H9 (cell line): ENCODE measurements around the gene ARHGEF25. TPM values are rescaled to one million over a fixed set of nuclear protein-coding genes. Genes with fewer than 3 reads are reported as not detected.

Experiments used
- DNase-seq: peaks from one replicate; pipeline ENCODE4 v3.0.0-alpha.2; 2017
- H2AFZ ChIP-seq: one replicate; pipeline ENCODE4 v1.6.1; 2013; ENCODE audit warnings: mild to moderate bottlenecking, low read length, control low read depth, moderate library complexity
- H2AK5ac ChIP-seq: 2 replicates; pipeline ENCODE4 v1.6.1; 2013; ENCODE audit warnings: low read length, control low read depth, mixed read lengths; ENCODE audit not compliant: insufficient read length
- H2BK120ac ChIP-seq: one replicate; pipeline ENCODE4 v1.6.1; 2013; ENCODE audit warnings: low read depth, mild to moderate bottlenecking, low read length, control low read depth, inconsistent platforms; ENCODE audit not compliant: poor library complexity, severe bottlenecking
- H2BK12ac ChIP-seq: 2 replicates; pipeline ENCODE4 v1.6.1; 2013; ENCODE audit warnings: low read length, control low read depth, mixed read lengths, low read depth; ENCODE audit not compliant: insufficient read length
- H2BK15ac ChIP-seq: 2 replicates; pipeline ENCODE4 v1.6.1; 2013; ENCODE audit warnings: low read depth, low read length, control low read depth
- H2BK20ac ChIP-seq: one replicate; pipeline ENCODE4 v1.6.1; 2013; ENCODE audit warnings: low read depth, mild to moderate bottlenecking, low read length, control low read depth, inconsistent platforms; ENCODE audit not compliant: poor library complexity, severe bottlenecking
- H2BK5ac ChIP-seq: 2 replicates; pipeline ENCODE4 v1.6.1; 2013; ENCODE audit warnings: low read length, control low read depth, mixed read lengths; ENCODE audit not compliant: insufficient read length
- H3K14ac ChIP-seq: 2 replicates; pipeline ENCODE4 v1.6.1; 2013; ENCODE audit warnings: low read length, control low read depth; ENCODE audit not compliant: insufficient read depth
- H3K18ac ChIP-seq: 2 replicates; pipeline ENCODE4 v1.6.1; 2013; ENCODE audit warnings: low read depth, mild to moderate bottlenecking, mixed read lengths, low read length, control low read depth; ENCODE audit not compliant: insufficient read length
- H3K23ac ChIP-seq: 2 replicates; pipeline ENCODE4 v1.6.1; 2013; ENCODE audit warnings: low read length, control low read depth, mixed read lengths, low read depth; ENCODE audit not compliant: insufficient read length
- H3K23me2 ChIP-seq: 2 replicates; pipeline ENCODE4 v1.6.1; 2013; ENCODE audit warnings: low read depth, mild to moderate bottlenecking, mixed read lengths, low read length, control low read depth; ENCODE audit not compliant: insufficient read length, poor library complexity, severe bottlenecking
- H3K27ac ChIP-seq: 2 replicates; pipeline ENCODE4 v1.5.1; 2013; ENCODE audit warnings: low read length, control low read depth, mixed read lengths, low read depth; ENCODE audit not compliant: insufficient read length
- H3K27me3 ChIP-seq: 2 replicates; pipeline ENCODE4 v1.6.1; 2013; ENCODE audit warnings: low read length, control low read depth, inconsistent platforms; ENCODE audit not compliant: insufficient read depth
- H3K4ac ChIP-seq: 2 replicates; pipeline ENCODE4 v1.6.1; 2013; ENCODE audit warnings: low read depth, mild to moderate bottlenecking, control low read depth, inconsistent platforms, low read length, moderate library complexity
- H3K4me1 ChIP-seq: 2 replicates; pipeline ENCODE4 v1.6.1; 2013; ENCODE audit warnings: low read length, control low read depth, inconsistent platforms; ENCODE audit not compliant: insufficient read depth
- H3K4me2 ChIP-seq: 2 replicates; pipeline ENCODE4 v1.6.1; 2013; ENCODE audit warnings: low read length, control low read depth, mixed read lengths; ENCODE audit not compliant: insufficient read length, insufficient read depth
- H3K56ac ChIP-seq: 2 replicates; pipeline ENCODE4 v1.6.1; 2013; ENCODE audit warnings: low read depth, mild to moderate bottlenecking, mixed read lengths, low read length, control low read depth; ENCODE audit not compliant: insufficient read length
- H3K79me1 ChIP-seq: 2 replicates; pipeline ENCODE4 v1.6.1; 2013; ENCODE audit warnings: low read depth, mild to moderate bottlenecking, moderate library complexity, low read length, control low read depth, inconsistent platforms; ENCODE audit not compliant: insufficient read depth, poor library complexity, severe bottlenecking
- H3K79me2 ChIP-seq: 2 replicates; pipeline ENCODE4 v1.6.1; 2013; ENCODE audit warnings: low read length, control low read depth, inconsistent platforms; ENCODE audit not compliant: insufficient read depth
- H3K9ac ChIP-seq: 2 replicates; pipeline ENCODE4 v1.6.1; 2013; ENCODE audit warnings: low read length, control low read depth, mixed read lengths; ENCODE audit not compliant: insufficient read length; ENCODE audit errors: extremely low read depth
- H3K9me3 ChIP-seq: one replicate; pipeline ENCODE4 v1.6.1; 2013; ENCODE audit warnings: low read depth, low read length, inconsistent platforms; ENCODE audit not compliant: control insufficient read depth
- H3T11ph ChIP-seq: one replicate; pipeline ENCODE4 v1.6.1; 2013; ENCODE audit warnings: mild to moderate bottlenecking, low read length, control low read depth, inconsistent platforms
- H4K20me1 ChIP-seq: one replicate; pipeline ENCODE4 v1.6.1; 2013; ENCODE audit not compliant: control insufficient read depth, insufficient read length, insufficient read depth
- H4K5ac ChIP-seq: 2 replicates; pipeline ENCODE4 v1.6.1; 2013; ENCODE audit warnings: low read depth, mild to moderate bottlenecking, mixed read lengths, low read length, control low read depth; ENCODE audit not compliant: insufficient read length
- H4K8ac ChIP-seq: replicated peaks from 2 replicates; pipeline ENCODE4 v1.6.1; 2013; ENCODE audit warnings: low read length, control low read depth, mixed read lengths, low read depth; ENCODE audit not compliant: insufficient read length
- H4K91ac ChIP-seq: 2 replicates; pipeline ENCODE4 v1.6.1; 2013; ENCODE audit warnings: low read depth, mild to moderate bottlenecking, moderate library complexity, mixed read lengths, low read length, control low read depth; ENCODE audit not compliant: insufficient read length
- H3K27ac Mint-ChIP-seq, 3 experiments: 2 replicates in 2 of 3; 3 replicates in 1 of 3; pipeline ENCODE4 v1.8.0; 2020 to 2021; ENCODE audit warnings: mixed read lengths in 3 of 3, mild to moderate bottlenecking in 1 of 3, moderate library complexity in 1 of 3
- H3K27me3 Mint-ChIP-seq: 2 replicates; pipeline ENCODE4 v1.8.0; 2021; ENCODE audit warnings: low read depth, mild to moderate bottlenecking, moderate library complexity, mixed read lengths
- H3K36me3 Mint-ChIP-seq, 3 experiments: 2 replicates in 2 of 3; 3 replicates in 1 of 3; pipeline ENCODE4 v1.8.0; 2020 to 2021; ENCODE audit warnings: low read depth in 3 of 3, mixed read lengths in 3 of 3; ENCODE audit not compliant: insufficient read depth in 1 of 3
- H3K4me1 Mint-ChIP-seq, 2 experiments: 2 replicates each; pipeline ENCODE4 v1.8.0; 2020; ENCODE audit warnings: mixed read lengths in 2 of 2
- H3K4me3 Mint-ChIP-seq, 2 experiments: 2 replicates in 1 of 2; 3 replicates in 1 of 2; pipeline ENCODE4 v1.8.0; 2020 to 2021; ENCODE audit warnings: mild to moderate bottlenecking in 2 of 2, mixed read lengths in 2 of 2, moderate library complexity in 1 of 2
- H3K9me3 Mint-ChIP-seq, 2 experiments: 2 replicates in 1 of 2; 3 replicates in 1 of 2; pipeline ENCODE4 v1.8.0; 2020; ENCODE audit warnings: mild to moderate bottlenecking in 2 of 2, mixed read lengths in 2 of 2, moderate library complexity in 1 of 2
- CTCF ChIP-seq: fragments of 200-600 bp; sonication (generic); conservative IDR thresholded peaks from 3 replicates; pipeline ENCODE4 v1.8.0; 2021; ENCODE audit warnings: antibody characterized with exemption, mild to moderate bottlenecking
- WGBS: extraction: QIAGEN DNeasy Blood & Tissue Kit; methylation state at CpG from one replicate; pipeline ENCODE4 v1.1.7; 2013; ENCODE audit warnings: missing lambda C conversion rate, low lambda C conversion rate, mixed read lengths; ENCODE audit not compliant: insufficient read length; ENCODE audit errors: extremely low coverage; 5-methylcytosine and 5-hydroxymethylcytosine counted together
- total RNA-seq: library from RNA; stranded (reverse); gene quantifications from 2 replicates; pipeline ENCODE4 v1.2.1, GENCODE V29; 2021

Gene ARHGEF25
- total RNA-seq, 1 experiment from 2014 or later: 22.6 TPM

- H3K79me1 ChIP-seq: no peaks in the 10 kb centered on the region
- H2BK20ac ChIP-seq: no peak overlapping the region
- peaks cover 89% of the 10 kb centered on the region for H3K27me3 Mint-ChIP-seq
Measured at GRCh38 chr12:57629897-57630471, 18.7 kb downstream of the ARHGEF25 start.

More at GRCh38 chr12:57629897-57630471, 18.7 kb downstream of the ARHGEF25 start:
- no peak overlapping the region for H3K9ac ChIP-seq
- Mint-ChIP-seq H3K36me3 (no peaks in the 10 kb centered on the region; a peak in 1 of 7 replicates), H3K9me3 (no peaks in the 10 kb centered on the region), H3K4me3 (no peak overlapping the region), H3K4me1 (peaks cover 12 to 35% of the 10 kb centered on the region in 2 experiments), H3K27ac (no peak overlapping the region)
- H3K27me3 ChIP-seq: peaks cover 72% of the 10 kb centered on the region
- DNase-seq: no peak
- no peak overlapping the region for H3K23ac ChIP-seq
- H2AFZ ChIP-seq: no peak overlapping the region
- no peak overlapping the region for H3K56ac ChIP-seq
- H4K91ac ChIP-seq: no peak overlapping the region
- no peak overlapping the region for H2BK5ac ChIP-seq
- no peak overlapping the region for H4K5ac ChIP-seq
- no peak overlapping the region for H4K8ac ChIP-seq
- H2BK12ac ChIP-seq: no peak overlapping the region
- no peak overlapping the region for H3K4me2 ChIP-seq
- peaks cover 23% of the 10 kb centered on the region for H3K23me2 ChIP-seq
- no peaks in the 10 kb centered on the region for H3K79me2 ChIP-seq
- H2BK15ac ChIP-seq: no peak overlapping the region
- H3K18ac ChIP-seq: no peak overlapping the region
- H2AK5ac ChIP-seq: no peak overlapping the region
- H2BK120ac ChIP-seq: no peak overlapping the region
- H3K9me3 ChIP-seq: no peaks in the 10 kb centered on the region
- no peak overlapping the region; the same call in 1 of the 2 replicates for H3K14ac ChIP-seq
- peaks cover 3% of the 10 kb centered on the region for H4K20me1 ChIP-seq
- WGBS: no CpG with 5 or more reads among the region's 5 CpGs
- H3K27ac ChIP-seq: no peak overlapping the region
- H3K4me1 ChIP-seq: no peaks in the 10 kb centered on the region; the same call in 1 of the 2 replicates
- no peak overlapping the region for H3K4ac ChIP-seq
- no peak overlapping the region for H3T11ph ChIP-seq
- TF ChIP-seq CTCF: no peak
